ENCODE results near the gene ESRP2.

ESRP2 gene

GRCh38 chr16:68214726-68215125 is 21.2 kb downstream of the ESRP2 start:
- no peak for DNase-seq

GRCh38 chr16:68206245-68206644 is 29.7 kb downstream of the ESRP2 start:
- DNase-seq, result no peak

GRCh38 chr16:68202091-68202519 is 33.8 kb downstream of the ESRP2 start:
- no peak for DNase-seq

GRCh38 chr16:68200088-68200783 is 35.7 kb downstream of the ESRP2 start:
- no peak for DNase-seq

- DNase-seq, result no peak
These were observed 38.7 kb downstream of the ESRP2 start for GRCh38 chr16:68197250-68197649.

- DNase-seq, result no peak
These were observed 41.7 kb downstream of the ESRP2 start for GRCh38 chr16:68194251-68194650.

- DNase-seq, result no peak
These were observed 45.0 kb downstream of the ESRP2 start for GRCh38 chr16:68190736-68191510.

GRCh38 chr16:68190081-68190480 is 45.8 kb downstream of the ESRP2 start:
- DNase-seq, result no peak

GRCh38 chr16:68188170-68188569 is 47.8 kb downstream of the ESRP2 start:
- no peak for DNase-seq

GRCh38 chr16:68187505-68187904 is 48.4 kb downstream of the ESRP2 start:
- no peak for DNase-seq

GRCh38 chr16:68186877-68187276 is 49.0 kb downstream of the ESRP2 start:
- no peak for DNase-seq

- DNase-seq, result no peak
These were observed 52.9 kb downstream of the ESRP2 start for GRCh38 chr16:68183046-68183445.

GRCh38 chr16:68179855-68180254 is 56.1 kb downstream of the ESRP2 start:
- no peak for DNase-seq

GRCh38 chr16:68179196-68179795 is 56.6 kb downstream of the ESRP2 start:
- DNase-seq, result no peak
